Amniotic epithelial cell (primary cell): Measurements from ENCODE around the gene HOXB8.

Experiments
- DNase-seq: peaks from one replicate; pipeline ENCODE4 v3.0.0-alpha.2; 2010; ENCODE audit warnings: low read depth

The HOXB8 gene

GRCh38 chr17:48624544-48625494 lies 9.7 kb upstream of the HOXB8 start:
- peak; percentile 41 for DNase-seq

GRCh38 chr17:48624118-48624517 lies 9.0 kb upstream of the HOXB8 start:
- DNase-seq: no peak

GRCh38 chr17:48623583-48623982 lies 8.5 kb upstream of the HOXB8 start:
- no peak for DNase-seq

- DNase-seq: no peak
These were observed 7.8 kb upstream of the HOXB8 start for GRCh38 chr17:48622857-48623256.

- no peak for DNase-seq
These were observed 6.6 kb upstream of the HOXB8 start for GRCh38 chr17:48621410-48622392.

GRCh38 chr17:48620461-48621139 lies 5.5 kb upstream of the HOXB8 start:
- no peak for DNase-seq

GRCh38 chr17:48619826-48620449 lies 4.8 kb upstream of the HOXB8 start:
- DNase-seq: no peak

- peak; percentile 82 for DNase-seq
These were observed 3.3 kb upstream of the HOXB8 start for GRCh38 chr17:48618256-48618896.

GRCh38 chr17:48617471-48618255 lies 2.6 kb upstream of the HOXB8 start:
- peak; percentile 35 for DNase-seq

- peak; percentile 27 for DNase-seq
These were observed 1.8 kb upstream of the HOXB8 start for GRCh38 chr17:48616717-48617470.

GRCh38 chr17:48615963-48616716 lies 1.0 kb upstream of the HOXB8 start:
- DNase-seq: peak; percentile 32

- peak; percentile 57 for DNase-seq
These were observed 1.0 kb downstream of the HOXB8 start for GRCh38 chr17:48613862-48614694.

GRCh38 chr17:48612854-48613691 lies 2.0 kb downstream of the HOXB8 start:
- DNase-seq: peak; percentile 68

- DNase-seq: peak; percentile 64
These were observed 2.6 kb downstream of the HOXB8 start for GRCh38 chr17:48612456-48612853.

GRCh38 chr17:48611681-48612455 lies 3.2 kb downstream of the HOXB8 start:
- peak; percentile 47 for DNase-seq

GRCh38 chr17:48611213-48611612 lies 3.9 kb downstream of the HOXB8 start:
- peak; percentile 57 for DNase-seq
